Measurements from ENCODE around the gene USP54. TPM values are rescaled to one million over a fixed set of nuclear protein-coding genes. Genes with fewer than 3 reads are reported as not detected.

Gene USP54
- total RNA-seq, 3 donors from 2014 or later (not counting 1 experiment from before 2014, with no cell fraction given) = 4.4 to 10.2 (median 5.5) TPM

- DNase-seq (no peak), ATAC-seq (no peak)
- Histone ChIP-seq H3K27ac (ENCODE audit: low read length) (no peak overlapping the region), H3K36me3 (ENCODE audit: control insufficient read depth, insufficient read depth, low read length) (peaks cover 3% of the 10 kb centered on the region), H3K4me3 (ENCODE audit: low read length) (no peak overlapping the region), H3K4me1 (ENCODE audit: control insufficient read depth, insufficient read depth, low read length) (peaks cover 19% of the 10 kb centered on the region), H3K27me3 (ENCODE audit: control insufficient read depth, insufficient read depth, low read length) (no peaks in the 10 kb centered on the region), H3K9me3 (ENCODE audit: control insufficient read depth, insufficient read depth, low read length) (no peaks in the 10 kb centered on the region)
- no peaks in the 10 kb centered on the region for H3K27me3 Mint-ChIP-seq (ENCODE audit: low read depth in 2 of 2)
- peak overlapping the region; percentile 39 to 93 for H3K27ac Mint-ChIP-seq
- no peak overlapping the region for H3K4me3 Mint-ChIP-seq
- WGBS (ENCODE audit: insufficient coverage) = 94% methylated on average over 2 of the region's 2 CpGs
- intact Hi-C loops (cut with micrococcal nuclease) = loop anchor here (2.0 to 10.0 kb wide), 2 partner anchors 129 to 377 kb away; partner anchors contain the start of gene CAMK2G
- H3K4me1 Mint-ChIP-seq = peaks cover 47 to 54% of the 10 kb centered on the region in 2 donors
- peaks cover 1% of the 10 kb centered on the region for H3K36me3 Mint-ChIP-seq
- TF ChIP-seq CTCF (IDR thresholded peaks at IDR 0.05) = no peak
- no peaks in the 10 kb centered on the region for H3K9me3 Mint-ChIP-seq
Measured at GRCh38 chr10:73497623-73498022, 93.5 kb downstream of the USP54 start.

- WGBS (ENCODE audit: insufficient coverage) = 7% methylated on average over 27 of the region's 28 CpGs
- Histone ChIP-seq H3K36me3 (ENCODE audit: control insufficient read depth, insufficient read depth, low read length) (peaks cover 1% of the 10 kb centered on the region), H3K4me3 (ENCODE audit: low read length) (peak within 1 kb of the TSS; percentile 71), H3K4me1 (ENCODE audit: control insufficient read depth, insufficient read depth, low read length) (peaks cover 23% of the 10 kb centered on the region), H3K27ac (ENCODE audit: low read length) (peak within 1 kb of the TSS; percentile 77), H3K9me3 (ENCODE audit: control insufficient read depth, insufficient read depth, low read length) (no peaks in the 10 kb centered on the region), H3K27me3 (ENCODE audit: control insufficient read depth, insufficient read depth, low read length) (no peaks in the 10 kb centered on the region)
- intact Hi-C loops (cut with micrococcal nuclease) = loop anchor here (2.0 to 10.0 kb wide), 3 partner anchors 81 to 379 kb away; partner anchors contain the start of genes ANXA7 and CAMK2G
- peak within 1 kb of the TSS; percentile 96 for H3K4me3 Mint-ChIP-seq
- no peaks in the 10 kb centered on the region for H3K27me3 Mint-ChIP-seq (ENCODE audit: low read depth in 2 of 2)
- DNase-seq (peak; percentile 70 to 97), ATAC-seq (peak; percentile 81 to 92 (median 81))
- H3K36me3 Mint-ChIP-seq = no peaks in the 10 kb centered on the region
- no peaks in the 10 kb centered on the region for H3K9me3 Mint-ChIP-seq
- H3K27ac Mint-ChIP-seq = peak within 1 kb of the TSS; percentile 91 to 93
- H3K4me1 Mint-ChIP-seq = peaks cover 42 to 52% of the 10 kb centered on the region in 2 donors
- TF ChIP-seq CTCF (IDR thresholded peaks at IDR 0.05) = no peak
Measured at GRCh38 chr10:73495884-73496674, 95.1 kb downstream of the USP54 start, which contains the start of gene PPP3CB. PPP3CB (minus strand) TSS chr10:73496024; CDS start chr10:73495889, 135 bp downstream.

- under 1% methylated on average over 55 of the region's 55 CpGs for WGBS (ENCODE audit: insufficient coverage)
- H3K27ac Mint-ChIP-seq = peak overlapping the region; percentile 91 to 93
- H3K27me3 Mint-ChIP-seq (ENCODE audit: low read depth in 2 of 2) = no peaks in the 10 kb centered on the region
- peaks cover 42 to 52% of the 10 kb centered on the region in 2 donors for H3K4me1 Mint-ChIP-seq
- H3K4me3 ChIP-seq (ENCODE audit: low read length) = peak overlapping the region; percentile 71
- peak overlapping the region; percentile 96 for H3K4me3 Mint-ChIP-seq
- peak; percentile 77 to 93 (median 83) for ATAC-seq
- no peaks in the 10 kb centered on the region for H3K27me3 ChIP-seq (ENCODE audit: control insufficient read depth, insufficient read depth, low read length)
- intact Hi-C loops (cut with micrococcal nuclease) = loop anchor here (2.0 to 10.0 kb wide), 2 partner anchors 81 to 379 kb away; partner anchors contain the start of genes ANXA7 and CAMK2G
- no peak for TF ChIP-seq CTCF (IDR thresholded peaks at IDR 0.05)
- peak; percentile 81 to 92 for DNase-seq
- H3K4me1 ChIP-seq (ENCODE audit: control insufficient read depth, insufficient read depth, low read length) = peaks cover 23% of the 10 kb centered on the region
- no peaks in the 10 kb centered on the region for H3K9me3 ChIP-seq (ENCODE audit: control insufficient read depth, insufficient read depth, low read length)
- H3K9me3 Mint-ChIP-seq = no peaks in the 10 kb centered on the region
- no peaks in the 10 kb centered on the region for H3K36me3 Mint-ChIP-seq
- peaks cover 1% of the 10 kb centered on the region for H3K36me3 ChIP-seq (ENCODE audit: control insufficient read depth, insufficient read depth, low read length)
- H3K27ac ChIP-seq (ENCODE audit: low read length) = peak overlapping the region; percentile 77
Measured at GRCh38 chr10:73495226-73495883, 95.8 kb downstream of the USP54 start.
